Ascending aorta (tissue), 2 donors: ENCODE results near the gene ZNF442. TPM values are rescaled to one million over a fixed set of nuclear protein-coding genes. Genes with fewer than 3 reads are reported as not detected.
"Not testable (repeated sequence)": the region's sequence is repeated elsewhere in the genome, so short reads cannot be mapped to it uniquely, and the experiment has no call there.

Experiments
- DNase-seq, 2 donors: peaks; one replicate each; pipeline ENCODE4 v3.0.0-alpha.2; 2019; ENCODE audit warnings: low spot score in 2 of 2
- H3K27ac ChIP-seq, 2 donors: fragments of 200-600 bp; sonication (generic); one replicate each; pipeline ENCODE4 v1.5.1; 2016 to 2017; ENCODE audit warnings: mild to moderate bottlenecking in 1 of 2
- H3K27me3 ChIP-seq: fragments of 200-600 bp; sonication (generic); one replicate; pipeline ENCODE4 v1.5.1; 2017
- H3K36me3 ChIP-seq, 2 donors: fragments of 200-600 bp; sonication (generic); one replicate each; pipeline ENCODE4 v1.5.1; 2016
- H3K4me1 ChIP-seq, 2 donors: fragments of 200-600 bp; sonication (generic); one replicate each; pipeline ENCODE4 v1.5.1; 2016 to 2017; ENCODE audit warnings: mild to moderate bottlenecking in 1 of 2
- H3K4me3 ChIP-seq, 2 donors: fragments of 200-600 bp; sonication (generic); one replicate each; pipeline ENCODE4 v1.5.1; 2016 to 2017; ENCODE audit warnings: mild to moderate bottlenecking in 1 of 2
- H3K9me3 ChIP-seq, 2 donors: fragments of 200-600 bp; sonication (generic); one replicate each; pipeline ENCODE4 v1.5.1; 2016
- CTCF ChIP-seq, 3 experiments: fragments of 200-600 bp in 2 of 3; fragments of 450-650 bp in 1 of 3; sonication (generic) in 2 of 3; IDR thresholded peaks; one replicate each; pipeline ENCODE4 v1.5.1; 2016 to 2019; ENCODE audit warnings: antibody characterized with exemption in 3 of 3, mild to moderate bottlenecking in 1 of 3, moderate library complexity in 1 of 3
- intact Hi-C: fragments of 100-400 bp; cut with DNase I; formaldehyde crosslinking; loops from one replicate; pipeline ENCODE4 v1.15.1; 2023
- total RNA-seq: library from RNA; depleted of rRNA; stranded (reverse); fragments of >200 nt; gene quantifications from one replicate; pipeline ENCODE4 v1.1.0, GENCODE V29; 2016

ZNF442 gene
- total RNA-seq, 1 donor from 2014 or later: 0.21 TPM

DNA sequence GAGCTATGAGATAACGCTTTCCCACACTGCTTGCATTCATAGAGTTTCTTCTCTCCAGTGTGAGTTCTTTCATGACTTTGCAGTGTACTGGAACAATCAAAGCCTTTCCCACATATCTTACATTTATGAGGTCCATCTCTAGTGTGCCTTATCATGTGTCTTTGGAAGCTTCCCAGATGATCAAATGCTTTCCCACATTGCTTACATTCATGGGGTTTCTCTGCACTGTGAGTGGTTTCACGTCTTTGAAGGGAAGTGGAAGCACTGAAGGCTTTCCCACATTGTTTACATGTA is 14.9 kb upstream of the ZNF442 start:
- TF ChIP-seq CTCF (IDR thresholded peaks at IDR 0.05): no peak
- intact Hi-C loops: no loop called here
- no peak for DNase-seq
- no peak overlapping the region for H3K4me3 ChIP-seq
- peaks cover 13 to 56% of the 10 kb centered on the region in 2 donors for H3K9me3 ChIP-seq
- H3K27ac ChIP-seq: no peak overlapping the region
- H3K27me3 ChIP-seq: no peaks in the 10 kb centered on the region
- H3K36me3 ChIP-seq: peaks cover 23 to 51% of the 10 kb centered on the region in 2 donors
- no peaks in the 10 kb centered on the region for H3K4me1 ChIP-seq

GRCh38 chr19:12379732-12380443 is 14.4 kb upstream of the ZNF442 start:
- TF ChIP-seq CTCF (IDR thresholded peaks at IDR 0.05): no peak
- H3K27ac ChIP-seq: no peak overlapping the region
- H3K36me3 ChIP-seq: peaks cover 23 to 51% of the 10 kb centered on the region in 2 donors
- H3K9me3 ChIP-seq: peaks cover 13 to 56% of the 10 kb centered on the region in 2 donors
- H3K4me3 ChIP-seq: no peak overlapping the region
- intact Hi-C loops: no loop called here
- no peaks in the 10 kb centered on the region for H3K27me3 ChIP-seq
- no peaks in the 10 kb centered on the region for H3K4me1 ChIP-seq
- no peak for DNase-seq

DNA sequence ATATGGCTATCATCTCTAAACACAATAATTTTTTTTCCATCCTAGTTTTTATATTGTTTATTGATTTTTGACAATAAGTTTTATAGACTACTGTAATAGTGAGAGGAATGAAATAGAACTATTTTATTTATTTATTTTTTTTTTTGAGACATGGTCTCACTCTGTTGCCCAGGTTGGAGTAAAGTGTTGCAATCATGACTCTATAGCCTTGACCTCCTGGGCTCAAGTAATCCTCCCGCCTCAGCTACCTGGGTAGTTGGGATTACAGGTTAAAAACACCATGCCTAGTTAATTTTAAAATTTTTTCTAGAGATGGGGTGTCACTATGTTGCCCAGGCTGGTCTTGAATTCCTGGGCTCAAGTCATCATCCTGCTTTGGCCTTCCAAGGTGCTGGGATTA is 8.5 kb upstream of the ZNF442 start:
- H3K27me3 ChIP-seq: no peaks in the 10 kb centered on the region
- TF ChIP-seq CTCF (IDR thresholded peaks at IDR 0.05): no peak
- no peak overlapping the region for H3K4me3 ChIP-seq
- intact Hi-C loops: no loop called here
- H3K4me1 ChIP-seq: no peaks in the 10 kb centered on the region
- no peak for DNase-seq
- H3K9me3 ChIP-seq: peaks cover 0 to 16% of the 10 kb centered on the region in 2 donors
- peaks cover 0 to 5% of the 10 kb centered on the region in 2 donors for H3K36me3 ChIP-seq
- no peak overlapping the region for H3K27ac ChIP-seq

- TF ChIP-seq CTCF (IDR thresholded peaks at IDR 0.05): no peak
- H3K27me3 ChIP-seq: no peaks in the 10 kb centered on the region
- peaks cover 0 to 3% of the 10 kb centered on the region in 2 donors for H3K4me1 ChIP-seq
- H3K9me3 ChIP-seq: peaks cover 0 to 3% of the 10 kb centered on the region in 2 donors
- intact Hi-C loops: loop anchor here (1.0 to 10.0 kb wide), 4 partner anchors 31 to 300 kb away; partner anchors contain the start of genes ZNF563, ZNF799 and ZNF844
- DNase-seq: peak in 1 of 2 donors; percentile 67
- peak overlapping the region; percentile 79 to 91 for H3K4me3 ChIP-seq
- H3K27ac ChIP-seq: peak overlapping the region; percentile 90 to 94
- no peaks in the 10 kb centered on the region for H3K36me3 ChIP-seq
Measured at GRCh38 chr19:12364391-12365235, 870 bp downstream of the ZNF442 start.

- intact Hi-C loops: loop anchor here (10.0 kb wide), 1 partner anchor 297 kb away; the partner anchor contains the start of gene ZNF844
- not testable (repeated sequence) for H3K36me3 ChIP-seq, H3K27ac ChIP-seq, H3K4me1 ChIP-seq, H3K4me3 ChIP-seq, DNase-seq, H3K27me3 ChIP-seq
- peaks cover 2 to 23% of the 10 kb centered on the region in 2 donors for H3K9me3 ChIP-seq
Measured at GRCh38 chr19:12362236-12362635, 3.2 kb downstream of the ZNF442 start.

DNA sequence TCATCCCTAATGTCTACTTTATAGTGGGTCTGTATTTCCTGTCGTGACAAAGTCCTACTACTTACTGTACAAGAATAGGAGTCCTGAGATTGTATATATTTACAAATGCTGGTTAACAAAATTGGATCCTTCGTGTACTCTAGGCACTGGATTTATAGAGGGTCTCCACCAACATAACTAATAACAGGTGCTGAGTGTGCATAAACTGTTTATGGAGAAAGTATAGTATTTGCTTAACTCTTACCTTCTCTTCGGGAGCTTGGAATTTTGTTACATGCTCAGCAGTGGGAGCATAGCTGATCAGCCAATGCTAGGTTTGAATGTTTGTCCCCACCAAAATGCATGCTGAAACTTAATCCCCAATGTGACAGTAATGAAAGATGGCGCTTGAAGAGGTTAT is 12.1 kb downstream of the ZNF442 start:
- H3K27me3 ChIP-seq: no peaks in the 10 kb centered on the region
- H3K4me1 ChIP-seq: no peaks in the 10 kb centered on the region
- no peak for TF ChIP-seq CTCF (IDR thresholded peaks at IDR 0.05)
- no peak overlapping the region for H3K4me3 ChIP-seq
- intact Hi-C loops: no loop called here
- peaks cover 31 to 50% of the 10 kb centered on the region in 2 donors for H3K36me3 ChIP-seq
- DNase-seq: no peak
- no peak overlapping the region for H3K27ac ChIP-seq
- H3K9me3 ChIP-seq: peaks cover 44 to 98% of the 10 kb centered on the region in 2 donors
